Measurements from ENCODE around the gene EXOC3. TPM values are rescaled to one million over a fixed set of nuclear protein-coding genes. Genes with fewer than 3 reads are reported as not detected.

The EXOC3 gene
- total and polyA plus RNA-seq, 10 of the 15 experiments (the other 5 are each of a cell fraction or from before 2014, with no cell fraction given): 1.6 to 53.0 (median 27.9) TPM

- TF ChIP-seq, protein P1, sequence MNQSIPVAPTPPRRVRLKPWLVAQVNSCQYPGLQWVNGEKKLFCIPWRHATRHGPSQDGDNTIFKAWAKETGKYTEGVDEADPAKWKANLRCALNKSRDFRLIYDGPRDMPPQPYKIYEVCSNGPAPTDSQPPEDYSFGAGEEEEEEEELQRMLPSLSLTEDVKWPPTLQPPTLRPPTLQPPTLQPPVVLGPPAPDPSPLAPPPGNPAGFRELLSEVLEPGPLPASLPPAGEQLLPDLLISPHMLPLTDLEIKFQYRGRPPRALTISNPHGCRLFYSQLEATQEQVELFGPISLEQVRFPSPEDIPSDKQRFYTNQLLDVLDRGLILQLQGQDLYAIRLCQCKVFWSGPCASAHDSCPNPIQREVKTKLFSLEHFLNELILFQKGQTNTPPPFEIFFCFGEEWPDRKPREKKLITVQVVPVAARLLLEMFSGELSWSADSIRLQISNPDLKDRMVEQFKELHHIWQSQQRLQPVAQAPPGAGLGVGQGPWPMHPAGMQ (IDR thresholded peaks at IDR 0.05; ENCODE audit: borderline replicate concordance): no peak
- no peak for TF ChIP-seq HDAC2 (IDR thresholded peaks at IDR 0.05)
- TF ChIP-seq GATAD2B (conservative IDR thresholded peaks at IDR 0.05; ENCODE audit: low read depth): peak; percentile 90
- no peak for TF ChIP-seq WRNIP1 (IDR thresholded peaks at IDR 0.05; ENCODE audit: borderline replicate concordance, low read depth, low read length)
- TF ChIP-seq BRCA1 (IDR thresholded peaks at IDR 0.05; ENCODE audit: low read depth, low read length): no peak
- TF ChIP-seq SP1 (IDR thresholded peaks at IDR 0.05; ENCODE audit: low read depth, low read length): peak; percentile 85
- TF ChIP-seq HSF1 (IDR thresholded peaks at IDR 0.05; ENCODE audit: low read depth, low read length): no peak
- no peak for TF ChIP-seq CTCF (IDR thresholded peaks at IDR 0.05 in 2 of 3, conservative IDR thresholded peaks at IDR 0.05 in 1 of 3; ENCODE audit: control insufficient read depth in 2 of 3, extremely low read depth in 1 of 3, insufficient read depth in 1 of 3, low read depth in 3 of 3, low read length in 3 of 3)
- peak; percentile 93; the same call in 1 of the 2 replicates for TF ChIP-seq CBX5 (IDR thresholded peaks at IDR 0.05; ENCODE audit: low read depth)
- no peak for TF ChIP-seq EZH2 (IDR thresholded peaks at IDR 0.05; ENCODE audit: borderline replicate concordance, control insufficient read depth, low read depth, low read length)
- TF ChIP-seq IRF4 (IDR thresholded peaks at IDR 0.05; ENCODE audit: low read depth, low read length): peak; percentile 73
- TF ChIP-seq ETV6 (conservative IDR thresholded peaks at IDR 0.05 in 1 of 2, IDR thresholded peaks at IDR 0.05 in 1 of 2; ENCODE audit: borderline replicate concordance in 1 of 2, low read depth in 1 of 2): peak in 1 of 2 experiments; percentile 93; a peak in 2 of 4 replicates
- TF ChIP-seq ZNF622 (IDR thresholded peaks at IDR 0.05): no peak
- TF ChIP-seq, protein P2, sequence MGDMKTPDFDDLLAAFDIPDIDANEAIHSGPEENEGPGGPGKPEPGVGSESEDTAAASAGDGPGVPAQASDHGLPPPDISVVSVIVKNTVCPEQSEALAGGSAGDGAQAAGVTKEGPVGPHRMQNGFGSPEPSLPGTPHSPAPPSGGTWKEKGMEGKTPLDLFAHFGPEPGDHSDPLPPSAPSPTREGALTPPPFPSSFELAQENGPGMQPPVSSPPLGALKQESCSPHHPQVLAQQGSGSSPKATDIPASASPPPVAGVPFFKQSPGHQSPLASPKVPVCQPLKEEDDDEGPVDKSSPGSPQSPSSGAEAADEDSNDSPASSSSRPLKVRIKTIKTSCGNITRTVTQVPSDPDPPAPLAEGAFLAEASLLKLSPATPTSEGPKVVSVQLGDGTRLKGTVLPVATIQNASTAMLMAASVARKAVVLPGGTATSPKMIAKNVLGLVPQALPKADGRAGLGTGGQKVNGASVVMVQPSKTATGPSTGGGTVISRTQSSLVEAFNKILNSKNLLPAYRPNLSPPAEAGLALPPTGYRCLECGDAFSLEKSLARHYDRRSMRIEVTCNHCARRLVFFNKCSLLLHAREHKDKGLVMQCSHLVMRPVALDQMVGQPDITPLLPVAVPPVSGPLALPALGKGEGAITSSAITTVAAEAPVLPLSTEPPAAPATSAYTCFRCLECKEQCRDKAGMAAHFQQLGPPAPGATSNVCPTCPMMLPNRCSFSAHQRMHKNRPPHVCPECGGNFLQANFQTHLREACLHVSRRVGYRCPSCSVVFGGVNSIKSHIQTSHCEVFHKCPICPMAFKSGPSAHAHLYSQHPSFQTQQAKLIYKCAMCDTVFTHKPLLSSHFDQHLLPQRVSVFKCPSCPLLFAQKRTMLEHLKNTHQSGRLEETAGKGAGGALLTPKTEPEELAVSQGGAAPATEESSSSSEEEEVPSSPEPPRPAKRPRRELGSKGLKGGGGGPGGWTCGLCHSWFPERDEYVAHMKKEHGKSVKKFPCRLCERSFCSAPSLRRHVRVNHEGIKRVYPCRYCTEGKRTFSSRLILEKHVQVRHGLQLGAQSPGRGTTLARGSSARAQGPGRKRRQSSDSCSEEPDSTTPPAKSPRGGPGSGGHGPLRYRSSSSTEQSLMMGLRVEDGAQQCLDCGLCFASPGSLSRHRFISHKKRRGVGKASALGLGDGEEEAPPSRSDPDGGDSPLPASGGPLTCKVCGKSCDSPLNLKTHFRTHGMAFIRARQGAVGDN (IDR thresholded peaks at IDR 0.05): peak; percentile 97
- TF ChIP-seq, protein P3, sequence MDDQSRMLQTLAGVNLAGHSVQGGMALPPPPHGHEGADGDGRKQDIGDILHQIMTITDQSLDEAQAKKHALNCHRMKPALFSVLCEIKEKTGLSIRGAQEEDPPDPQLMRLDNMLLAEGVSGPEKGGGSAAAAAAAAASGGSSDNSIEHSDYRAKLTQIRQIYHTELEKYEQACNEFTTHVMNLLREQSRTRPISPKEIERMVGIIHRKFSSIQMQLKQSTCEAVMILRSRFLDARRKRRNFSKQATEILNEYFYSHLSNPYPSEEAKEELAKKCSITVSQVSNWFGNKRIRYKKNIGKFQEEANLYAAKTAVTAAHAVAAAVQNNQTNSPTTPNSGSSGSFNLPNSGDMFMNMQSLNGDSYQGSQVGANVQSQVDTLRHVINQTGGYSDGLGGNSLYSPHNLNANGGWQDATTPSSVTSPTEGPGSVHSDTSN (IDR thresholded peaks at IDR 0.05; ENCODE audit: insufficient replicate concordance, low read depth, low read length): peak; percentile 70
- peak; percentile 81; the same call in 1 of the 2 replicates for TF ChIP-seq MEF2A (IDR thresholded peaks at IDR 0.05; ENCODE audit: insufficient read depth, low read depth, low read length)
- TF ChIP-seq POU2F2 (IDR thresholded peaks at IDR 0.05; ENCODE audit: borderline replicate concordance, low read depth, low read length): peak; percentile 80; the same call in 2 of the 3 replicates
These were observed 43.4 kb upstream of the EXOC3 start (continued) for GRCh38 chr5:399296-400281.
